Measurements from ENCODE around the gene IKZF1. TPM values are rescaled to one million over a fixed set of nuclear protein-coding genes. Genes with fewer than 3 reads are reported as not detected.

The IKZF1 gene
- total and polyA plus RNA-seq, 2 of the 13 experiments (the other 11 are each of a cell fraction or from before 2014, with no cell fraction given) = not detected

DNA sequence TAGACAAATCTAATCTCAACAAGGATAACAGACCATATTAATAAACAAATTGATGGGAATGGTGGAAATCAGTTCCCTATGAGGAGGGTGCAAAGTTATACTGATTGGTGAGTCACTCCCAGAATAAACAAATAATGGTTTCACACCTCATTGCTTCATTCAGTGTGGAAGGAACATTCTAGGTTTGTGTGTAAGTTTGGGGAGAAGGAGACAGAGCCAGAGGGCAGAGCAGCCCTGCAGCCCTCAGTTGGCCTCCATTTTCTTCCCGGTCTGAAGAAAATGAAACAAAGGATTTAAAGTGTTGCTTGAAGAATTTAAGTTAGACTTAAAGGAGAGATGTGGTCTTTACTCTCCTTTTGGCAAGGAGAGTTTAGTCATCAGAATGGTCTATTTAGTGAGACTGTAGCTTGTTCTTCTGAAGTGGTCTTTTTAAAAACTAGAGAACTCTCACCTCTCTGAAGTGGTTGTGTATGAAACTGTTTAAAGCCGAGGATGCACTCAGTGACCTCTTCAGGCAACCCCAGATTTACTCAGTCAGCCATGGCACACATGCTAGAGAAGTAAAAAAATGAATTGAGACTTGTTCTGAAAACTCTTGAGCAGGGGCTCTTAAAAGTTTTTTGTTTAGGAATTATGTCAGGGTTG lies 27.2 kb downstream of the IKZF1 start:
- intact Hi-C loops (cut with micrococcal nuclease; ENCODE audit: unreplicated experiment) = no loop called here
- TF ChIP-seq TAF1 (CRISPR knock-in tag; IDR thresholded peaks at IDR 0.05) (no peak), ZNF724P (CRISPR knock-in tag; IDR thresholded peaks at IDR 0.05; ENCODE audit: borderline replicate concordance) (no peak)
- POLR2A ChIA-PET = no interaction called here
- no peak overlapping the region for H3K27ac ChIP-seq (ENCODE audit: extremely low read length, insufficient read depth, low read length)
- no TSS peak for BruUV-seq (replicated peaks)
- no peak overlapping the region for H3K4me3 ChIP-seq (replicated peaks in 1 of 3; ENCODE audit: insufficient read depth in 1 of 3, low read depth in 2 of 3, low read length in 3 of 3)
- peaks cover 5 to 27% of the 10 kb centered on the region in 2 experiments; a peak in 4 of 5 replicates for H3K27me3 ChIP-seq (ENCODE audit: control insufficient read depth in 1 of 2, insufficient read depth in 2 of 2, low read length in 2 of 2)
- H3K4me1 ChIP-seq (ENCODE audit: insufficient read depth, low read length) = no peaks in the 10 kb centered on the region
- CTCF ChIA-PET (ENCODE audit: low intra/inter-chr PET ratio, low total read pairs) = no interaction called here
- no peaks in the 10 kb centered on the region for H3K79me2 ChIP-seq (ENCODE audit: insufficient read depth, low read length)
- no peaks in the 10 kb centered on the region for H4K20me1 ChIP-seq (ENCODE audit: insufficient read depth, low read length)
- FAIRE-seq = no peak
- ATAC-seq = no peak
- no peaks in the 10 kb centered on the region for H3K36me3 ChIP-seq (replicated peaks in 1 of 2; ENCODE audit: control insufficient read depth in 1 of 2, insufficient read depth in 2 of 2, low read length in 2 of 2)
- no peak overlapping the region for H3K9ac ChIP-seq (ENCODE audit: insufficient read depth, low read depth, low read length)
- no peak overlapping the region for H3K4me2 ChIP-seq (ENCODE audit: low read depth, low read length)
- no peak overlapping the region for H2AFZ ChIP-seq (ENCODE audit: low read length)
- in situ Hi-C loops (cut with HindIII; ENCODE audit: extremely low pct_ligation_motif_present, low pct_unique_long_range_greater_than_20kb) = no loop called here
- no peaks in the 10 kb centered on the region for H3K9me3 ChIP-seq (ENCODE audit: low read length)
- WGBS (ENCODE audit: low lambda C conversion rate) = 0% methylated on average over 2 of the region's 2 CpGs
- DNase-seq (ENCODE audit: low spot score) = no peak

DNA sequence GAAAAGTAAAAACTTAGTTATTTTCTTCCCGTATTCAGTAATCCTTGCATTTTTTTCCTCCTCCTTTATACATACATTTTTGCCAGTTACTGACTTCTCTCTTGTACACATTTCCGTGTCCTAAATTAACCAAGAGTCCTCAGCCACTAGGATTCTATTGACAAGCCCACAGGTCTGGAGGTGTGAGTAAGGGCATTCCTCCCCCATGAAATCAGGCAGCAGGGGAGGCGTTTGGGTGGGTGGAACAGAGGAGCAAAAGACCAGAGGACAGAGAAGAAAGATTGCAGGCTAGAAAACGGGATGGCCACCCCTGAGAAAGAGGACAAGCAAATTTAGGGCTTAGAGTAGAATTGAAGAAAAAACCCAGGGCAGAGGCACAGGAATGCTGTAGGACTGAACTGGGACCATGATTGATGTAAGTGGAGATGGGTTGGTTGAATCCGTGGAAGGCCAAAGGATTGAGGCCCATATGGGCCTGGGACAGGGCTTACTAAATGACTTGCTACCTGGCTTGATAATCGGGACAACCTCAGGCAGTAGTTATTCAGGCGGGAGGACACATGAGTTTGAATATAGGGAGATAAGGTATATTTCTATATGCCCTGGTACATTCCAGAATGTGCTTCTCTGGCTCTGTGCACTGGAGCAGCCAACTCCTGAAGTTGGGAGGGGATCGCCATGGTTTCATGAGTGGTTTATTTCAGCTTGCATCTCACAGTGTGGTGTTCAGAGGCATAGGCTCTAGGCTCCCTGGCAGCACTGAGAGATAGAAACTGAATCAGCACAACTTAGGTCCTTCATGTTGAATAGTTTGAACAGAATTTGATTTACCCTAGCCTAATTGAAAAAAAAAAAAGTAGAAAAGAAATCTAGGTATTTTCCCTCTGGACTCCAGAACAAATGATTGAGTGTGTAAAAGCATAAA lies 28.0 kb downstream of the IKZF1 start:
- FAIRE-seq (no peak), ATAC-seq (no peak), DNase-seq (ENCODE audit: low spot score) (no peak)
- Histone ChIP-seq H4K20me1 (ENCODE audit: insufficient read depth, low read length) (no peaks in the 10 kb centered on the region), H3K27me3 (ENCODE audit: control insufficient read depth in 1 of 2, insufficient read depth in 2 of 2, low read length in 2 of 2) (peaks cover 5 to 33% of the 10 kb centered on the region in 2 experiments; a peak in 4 of 5 replicates), H3K4me3 (replicated peaks in 1 of 3; ENCODE audit: insufficient read depth in 1 of 3, low read depth in 2 of 3, low read length in 3 of 3) (no peak overlapping the region), H3K27ac (ENCODE audit: extremely low read length, insufficient read depth, low read length) (no peak overlapping the region), H3K4me1 (ENCODE audit: insufficient read depth, low read length) (no peaks in the 10 kb centered on the region), H3K9ac (ENCODE audit: insufficient read depth, low read depth, low read length) (no peak overlapping the region), H3K79me2 (ENCODE audit: insufficient read depth, low read length) (no peaks in the 10 kb centered on the region), H2AFZ (ENCODE audit: low read length) (no peak overlapping the region), H3K9me3 (ENCODE audit: low read length) (no peaks in the 10 kb centered on the region), H3K4me2 (ENCODE audit: low read depth, low read length) (no peak overlapping the region), H3K36me3 (replicated peaks in 1 of 2; ENCODE audit: control insufficient read depth in 1 of 2, insufficient read depth in 2 of 2, low read length in 2 of 2) (no peaks in the 10 kb centered on the region)
- BruUV-seq (replicated peaks) = no TSS peak
- TF ChIP-seq BRCA1 (CRISPR knock-in tag; IDR thresholded peaks at IDR 0.05) (no peak), NR3C1 (CRISPR knock-in tag; IDR thresholded peaks at IDR 0.05) (no peak), DMAP1 (CRISPR knock-in tag; IDR thresholded peaks at IDR 0.05) (no peak)
- intact Hi-C loops (cut with micrococcal nuclease; ENCODE audit: unreplicated experiment) (no loop called here), in situ Hi-C loops (cut with HindIII; ENCODE audit: extremely low pct_ligation_motif_present, low pct_unique_long_range_greater_than_20kb) (no loop called here)
- CTCF ChIA-PET (ENCODE audit: low intra/inter-chr PET ratio, low total read pairs) = no interaction called here
- POLR2A ChIA-PET = no interaction called here
- WGBS (ENCODE audit: low lambda C conversion rate) = 1% methylated on average over 8 of the region's 8 CpGs
